Endodermal cell (in vitro differentiated cells): ENCODE measurements around the gene CLN5. TPM values are rescaled to one million over a fixed set of nuclear protein-coding genes. Genes with fewer than 3 reads are reported as not detected.

Experiments
- DNase-seq: peaks from one replicate; pipeline ENCODE4 v3.0.0-alpha.2; 2017
- H3K27ac ChIP-seq: 2 replicates; pipeline ENCODE4 v1.5.1; 2013; ENCODE audit warnings: mild to moderate bottlenecking, low read depth, low read length, moderate library complexity
- H3K27me3 ChIP-seq: 2 replicates; pipeline ENCODE4 v1.6.1; 2013; ENCODE audit warnings: mild to moderate bottlenecking, low read length, moderate library complexity; ENCODE audit not compliant: insufficient read depth, control insufficient read depth, poor library complexity, severe bottlenecking
- H3K36me3 ChIP-seq: 2 replicates; pipeline ENCODE4 v1.7.0; 2013; ENCODE audit warnings: mild to moderate bottlenecking, low read length, moderate library complexity; ENCODE audit not compliant: control insufficient read depth, insufficient read depth
- H3K4me1 ChIP-seq: one replicate; pipeline ENCODE4 v1.7.0; 2013; ENCODE audit warnings: low read length; ENCODE audit not compliant: control insufficient read depth, insufficient read depth
- H3K4me3 ChIP-seq: 2 replicates; pipeline ENCODE4 v1.5.1; 2013; ENCODE audit warnings: mild to moderate bottlenecking, low read length, moderate library complexity
- H3K9ac ChIP-seq: 2 replicates; pipeline ENCODE4 v1.6.1; 2013; ENCODE audit warnings: mild to moderate bottlenecking, low read length, moderate library complexity; ENCODE audit not compliant: poor library complexity, severe bottlenecking; ENCODE audit errors: extremely low read depth
- H3K9me3 ChIP-seq: 2 replicates; pipeline ENCODE4 v1.6.1; 2013; ENCODE audit warnings: mild to moderate bottlenecking, low read length, moderate library complexity; ENCODE audit not compliant: control insufficient read depth
- H3K27ac Mint-ChIP-seq: 2 replicates; pipeline ENCODE4 v1.8.0; 2020; ENCODE audit warnings: mixed read lengths
- H3K27me3 Mint-ChIP-seq: 2 replicates; pipeline ENCODE4 v1.8.0; 2021; ENCODE audit warnings: mild to moderate bottlenecking, mixed read lengths; ENCODE audit not compliant: insufficient read depth
- H3K36me3 Mint-ChIP-seq: 2 replicates; pipeline ENCODE4 v1.8.0; 2020; ENCODE audit warnings: low read depth, mixed read lengths
- H3K4me1 Mint-ChIP-seq: 2 replicates; pipeline ENCODE4 v1.8.0; 2020; ENCODE audit warnings: mixed read lengths
- H3K4me3 Mint-ChIP-seq: 2 replicates; pipeline ENCODE4 v1.8.0; 2020; ENCODE audit warnings: mild to moderate bottlenecking, moderate library complexity, mixed read lengths
- H3K9me3 Mint-ChIP-seq: 2 replicates; pipeline ENCODE4 v1.8.0; 2020; ENCODE audit warnings: mild to moderate bottlenecking, mixed read lengths
- CTCF ChIP-seq: fragments of 200-600 bp; sonication (generic); conservative IDR thresholded peaks from 2 replicates; pipeline ENCODE4 v1.5.0; 2021; ENCODE audit warnings: antibody characterized with exemption, mild to moderate bottlenecking
- WGBS, 2 experiments: methylation state at CpG; one replicate each; pipeline versions ENCODE4 v1.1.5 to v1.1.7; 2013; ENCODE audit warnings: missing lambda C conversion rate in 2 of 2, mixed read lengths in 1 of 2; ENCODE audit not compliant: insufficient coverage in 1 of 2, insufficient read length in 1 of 2; 5-methylcytosine and 5-hydroxymethylcytosine counted together
- total RNA-seq, 2 donors: library from RNA; stranded (reverse); fragmentation: NEBNext Ultra II Directional in 1 of 2; extraction: Animal tissue kit (Norgen Biotek cat#: 25700) in 1 of 2; gene quantifications; 2 replicates in 1 of 2; 3 replicates in 1 of 2; pipeline ENCODE4 v1.2.1, GENCODE V29; 2021

CLN5 gene
- total RNA-seq, 2 donors from 2014 or later, result 13.6 to 13.9 TPM

GRCh38 chr13:77048681-77049080 is 56.8 kb downstream of the CLN5 start:
- H3K27ac ChIP-seq, result peak overlapping the region; percentile 12
- H3K36me3 Mint-ChIP-seq, result peaks cover 22% of the 10 kb centered on the region
- H3K4me3 ChIP-seq, result peak overlapping the region; percentile 56
- H3K4me1 ChIP-seq, result peaks cover 19% of the 10 kb centered on the region
- H3K9ac ChIP-seq, result no peak overlapping the region
- peak; percentile 85 for DNase-seq
- H3K36me3 ChIP-seq, result peaks cover 6% of the 10 kb centered on the region
- H3K9me3 ChIP-seq, result no peaks in the 10 kb centered on the region
- no peaks in the 10 kb centered on the region for H3K27me3 Mint-ChIP-seq
- peak overlapping the region; percentile 16 for H3K4me3 Mint-ChIP-seq
- WGBS, 2 experiments, result 45 to 48% methylated on average over 1 to 4 of the region's 4 CpGs
- no peaks in the 10 kb centered on the region for H3K9me3 Mint-ChIP-seq
- TF ChIP-seq CTCF, result no peak
- H3K27me3 ChIP-seq, result no peaks in the 10 kb centered on the region
- peaks cover 35% of the 10 kb centered on the region for H3K4me1 Mint-ChIP-seq
- H3K27ac Mint-ChIP-seq, result peak overlapping the region; percentile 84

- Mint-ChIP-seq H3K9me3 (no peaks in the 10 kb centered on the region), H3K4me1 (peaks cover 18% of the 10 kb centered on the region), H3K27ac (no peak overlapping the region), H3K27me3 (no peaks in the 10 kb centered on the region), H3K4me3 (no peak overlapping the region), H3K36me3 (peaks cover 35% of the 10 kb centered on the region)
- Histone ChIP-seq H3K9ac (no peak overlapping the region), H3K27ac (no peak overlapping the region), H3K27me3 (no peaks in the 10 kb centered on the region), H3K4me1 (peaks cover 7% of the 10 kb centered on the region), H3K9me3 (no peaks in the 10 kb centered on the region), H3K4me3 (no peak overlapping the region), H3K36me3 (peaks cover 11% of the 10 kb centered on the region)
- TF ChIP-seq CTCF, result no peak
- no peak for DNase-seq
- whole genome bisulfite sequencing, 2 experiments, result 96 to 100% methylated on average over 3 to 4 of the region's 4 CpGs
These were observed 61.3 kb downstream of the CLN5 start for GRCh38 chr13:77053192-77053591.

Other genes with a start within 250 kb of the CLN5 start
- gene KCTD12, start 105.7 kb upstream of the CLN5 start, total RNA-seq, result 1 to 10 TPM; 1.3 to 2.6 TPM
- not detected for gene ACOD1, start 43.6 kb upstream of the CLN5 start, total RNA-seq
- 10 to 100 TPM; 12.7 to 14.3 TPM for gene FBXL3, start 35.1 kb downstream of the CLN5 start, total RNA-seq